Measurements from ENCODE around the gene ASPDH. TPM values are rescaled to one million over a fixed set of nuclear protein-coding genes. Genes with fewer than 3 reads are reported as not detected.

ASPDH gene
- total and polyA plus RNA-seq, 2 donors (not counting 1 experiment from before 2014, with no cell fraction given): not detected

- intact Hi-C loops (cut with micrococcal nuclease): no loop called here
- ChIA-PET CTCF (no interaction called here), POLR2A (no interaction called here)
Observed at GRCh38 chr19:50498219-50499056, 15.3 kb downstream of the ASPDH start.

More at GRCh38 chr19:50498219-50499056, 15.3 kb downstream of the ASPDH start:
- H3K4me3 ChIP-seq (ENCODE audit: control extremely low read depth in 1 of 5, extremely low read depth in 1 of 5, insufficient read depth in 1 of 5, low read depth in 2 of 5, low read length in 4 of 5): no peak overlapping the region
- Mint-ChIP-seq H3K27me3 (no peaks in the 10 kb centered on the region), H3K27ac (no peak overlapping the region), H3K4me1 (no peaks in the 10 kb centered on the region), H3K4me3 (no peak overlapping the region), H3K9me3 (ENCODE audit: insufficient read depth) (no peaks in the 10 kb centered on the region)
- peaks cover 0 to 3% (median 0%) of the 10 kb centered on the region in 3 donors for H3K9me3 ChIP-seq (ENCODE audit: control extremely low read depth in 1 of 3, control insufficient read depth in 2 of 3, insufficient read depth in 1 of 3, low read length in 2 of 3)
- DNase-seq (no peak), ATAC-seq (ENCODE audit: low read depth) (no peak)
- no peaks in the 10 kb centered on the region for H3K79me2 ChIP-seq (ENCODE audit: control insufficient read depth, insufficient read depth, low read length)
- H3K4me2 ChIP-seq (replicated peaks; ENCODE audit: low read depth, low read length, poor library complexity, severe bottlenecking): no peak overlapping the region
- H3K27ac ChIP-seq (ENCODE audit: low read length in 2 of 2): no peak overlapping the region
- H3K36me3 ChIP-seq (replicated peaks in 1 of 2; ENCODE audit: control extremely low read depth in 1 of 2, control insufficient read depth in 1 of 2, extremely low read depth in 1 of 2, insufficient read depth in 2 of 2, low read length in 1 of 2): no peaks in the 10 kb centered on the region
- TF ChIP-seq EZH2 (IDR thresholded peaks at IDR 0.05; ENCODE audit: borderline replicate concordance, insufficient read depth, low read depth, low read length, poor library complexity, severe bottlenecking) (no peak), CTCF (IDR thresholded peaks at IDR 0.05) (no peak)
- H3K27me3 ChIP-seq (replicated peaks in 1 of 4; ENCODE audit: control extremely low read depth in 1 of 4, control insufficient read depth in 3 of 4, insufficient read depth in 4 of 4, low read length in 3 of 4): no peaks in the 10 kb centered on the region
- 97% methylated on average over 10 of the region's 11 CpGs for WGBS (ENCODE audit: insufficient coverage)
- H3K9ac ChIP-seq (ENCODE audit: low read length): no peak overlapping the region
- H3K4me1 ChIP-seq (ENCODE audit: control insufficient read depth in 2 of 2, insufficient read depth in 2 of 2, low read length in 2 of 2): no peaks in the 10 kb centered on the region
- H4K20me1 ChIP-seq (ENCODE audit: control insufficient read depth, insufficient read depth, low read length, poor library complexity, severe bottlenecking): no peaks in the 10 kb centered on the region
- no peak overlapping the region for H2AFZ ChIP-seq (ENCODE audit: insufficient read depth, low read depth, low read length, poor library complexity, severe bottlenecking)
